ENCODE results near the gene SEPTIN12. TPM values are rescaled to one million over a fixed set of nuclear protein-coding genes. Genes with fewer than 3 reads are reported as not detected.

Gene SEPTIN12
- total and polyA plus RNA-seq, 4 donors: not detected

GRCh38 chr16:4775005-4775404 is 13.1 kb downstream of the SEPTIN12 start:
- Histone ChIP-seq H3K27ac (ENCODE audit: low read depth in 1 of 2, low read length in 2 of 2) (no peak overlapping the region), H3K4me3 (ENCODE audit: low read depth in 1 of 3, low read length in 3 of 3) (no peak overlapping the region), H3K9me3 (ENCODE audit: control insufficient read depth in 4 of 4, low read length in 3 of 4) (no peaks in the 10 kb centered on the region), H3K4me1 (ENCODE audit: control insufficient read depth in 4 of 4, insufficient read depth in 4 of 4, low read length in 3 of 4) (no peaks in the 10 kb centered on the region), H3K36me3 (ENCODE audit: control insufficient read depth in 4 of 4, insufficient read depth in 3 of 4, low read depth in 1 of 4, low read length in 3 of 4) (no peaks in the 10 kb centered on the region), H3K9ac (ENCODE audit: low read depth in 1 of 2, low read length in 2 of 2) (no peak overlapping the region), H3K27me3 (ENCODE audit: control insufficient read depth in 4 of 4, insufficient read depth in 4 of 4, low read length in 3 of 4) (no peaks in the 10 kb centered on the region)
- WGBS: 93% methylated on average over 13 of the region's 13 CpGs
- no peak for DNase-seq (ENCODE audit: low spot score)
- TF ChIP-seq JUND (IDR thresholded peaks at IDR 0.05) (no peak), FOXA1 (IDR thresholded peaks at IDR 0.05) (no peak), TAF1 (conservative IDR thresholded peaks at IDR 0.05) (no peak), ZBTB33 (IDR thresholded peaks at IDR 0.05) (no peak), RXRA (IDR thresholded peaks at IDR 0.05) (no peak), EGR1 (IDR thresholded peaks at IDR 0.05; ENCODE audit: low read depth in 2 of 2) (no peak), MAX (IDR thresholded peaks at IDR 0.05) (no peak), HNF4A (conservative IDR thresholded peaks at IDR 0.05) (no peak), ATF3 (IDR thresholded peaks at IDR 0.05) (no peak), REST (IDR thresholded peaks at IDR 0.05) (no peak), HNF4G (IDR thresholded peaks at IDR 0.05) (no peak), YY1 (IDR thresholded peaks at IDR 0.05) (no peak)

GRCh38 chr16:4772351-4772750 is 15.8 kb downstream of the SEPTIN12 start:
- 92% methylated on average over 5 of the region's 5 CpGs for WGBS
- no peaks in the 10 kb centered on the region for H3K27me3 ChIP-seq (ENCODE audit: control insufficient read depth in 4 of 4, insufficient read depth in 4 of 4, low read length in 3 of 4)
- H3K27ac ChIP-seq (ENCODE audit: low read depth in 1 of 2, low read length in 2 of 2): no peak overlapping the region
- no peak overlapping the region for H3K9ac ChIP-seq (ENCODE audit: low read depth in 1 of 2, low read length in 2 of 2)
- no peak for DNase-seq (ENCODE audit: low spot score)
- H3K36me3 ChIP-seq (ENCODE audit: control insufficient read depth in 4 of 4, insufficient read depth in 3 of 4, low read depth in 1 of 4, low read length in 3 of 4): no peaks in the 10 kb centered on the region
- no peak overlapping the region for H3K4me3 ChIP-seq (ENCODE audit: low read depth in 1 of 3, low read length in 3 of 3)
- H3K4me1 ChIP-seq (ENCODE audit: control insufficient read depth in 4 of 4, insufficient read depth in 4 of 4, low read length in 3 of 4): peaks cover 3 to 16% (median 14%) of the 10 kb centered on the region in 4 donors
- no peaks in the 10 kb centered on the region for H3K9me3 ChIP-seq (ENCODE audit: control insufficient read depth in 4 of 4, low read length in 3 of 4)
- no peak for TF ChIP-seq YY1 (IDR thresholded peaks at IDR 0.05)
- no peak for TF ChIP-seq JUND (IDR thresholded peaks at IDR 0.05)
- no peak for TF ChIP-seq HNF4G (IDR thresholded peaks at IDR 0.05)
- TF ChIP-seq RXRA (IDR thresholded peaks at IDR 0.05): no peak
- no peak for TF ChIP-seq SP1 (IDR thresholded peaks at IDR 0.05)
- no peak for TF ChIP-seq NR2F2 (IDR thresholded peaks at IDR 0.05)
- no peak for TF ChIP-seq TAF1 (conservative IDR thresholded peaks at IDR 0.05)
- TF ChIP-seq FOXA1 (IDR thresholded peaks at IDR 0.05): no peak
- TF ChIP-seq HNF4A (conservative IDR thresholded peaks at IDR 0.05): no peak
- TF ChIP-seq REST (IDR thresholded peaks at IDR 0.05): no peak
- no peak for TF ChIP-seq ATF3 (IDR thresholded peaks at IDR 0.05)
- TF ChIP-seq FOXA2 (IDR thresholded peaks at IDR 0.05): no peak
- TF ChIP-seq GABPA (IDR thresholded peaks at IDR 0.05 in 1 of 2, conservative IDR thresholded peaks at IDR 0.05 in 1 of 2): no peak
- TF ChIP-seq RAD21 (IDR thresholded peaks at IDR 0.05): no peak
- no peak for TF ChIP-seq MAX (IDR thresholded peaks at IDR 0.05)
- TF ChIP-seq EGR1 (IDR thresholded peaks at IDR 0.05; ENCODE audit: low read depth in 2 of 2): no peak
- TF ChIP-seq ZBTB33 (IDR thresholded peaks at IDR 0.05): no peak
